GM06990 (cell line): ENCODE results near the gene NUP93.

Experiments
- DNase-seq: peaks from one replicate; pipeline ENCODE4 v3.0.0-alpha.2; 2011; ENCODE audit not compliant: insufficient read length; ENCODE audit errors: extremely low read depth
- H3K27me3 ChIP-seq: replicated peaks from 2 replicates; pipeline ENCODE4 v1.6.0; 2011; ENCODE audit warnings: low read length; ENCODE audit not compliant: control insufficient read depth, insufficient read depth
- H3K36me3 ChIP-seq: 2 replicates; pipeline ENCODE4 v1.5.1; 2011; ENCODE audit warnings: low read length; ENCODE audit not compliant: control insufficient read depth, insufficient read depth
- H3K4me3 ChIP-seq: replicated peaks from 2 replicates; pipeline ENCODE4 v1.5.1; 2011; ENCODE audit warnings: low read depth, mild to moderate bottlenecking, control low read depth, low read length
- CTCF ChIP-seq: IDR thresholded peaks from 2 replicates; pipeline ENCODE4 v1.5.1; 2011; ENCODE audit warnings: low read length, control low read depth, mild to moderate bottlenecking, inconsistent platforms; ENCODE audit not compliant: insufficient read depth, poor library complexity, severe bottlenecking

NUP93 gene

GRCh38 chr16:56691885-56692284 lies 38.0 kb upstream of the NUP93 start:
- DNase-seq, result no peak
- Histone ChIP-seq H3K36me3 (no peaks in the 10 kb centered on the region), H3K4me3 (no peak overlapping the region), H3K27me3 (no peaks in the 10 kb centered on the region; the same call in none of the 2 replicates)
- TF ChIP-seq CTCF, result no peak

GRCh38 chr16:56695246-56695645 lies 34.7 kb upstream of the NUP93 start:
- no peak for TF ChIP-seq CTCF
- Histone ChIP-seq H3K27me3 (no peaks in the 10 kb centered on the region; the same call in 1 of the 2 replicates), H3K4me3 (no peak overlapping the region), H3K36me3 (no peaks in the 10 kb centered on the region)
- DNase-seq, result no peak

- Histone ChIP-seq H3K4me3 (no peak overlapping the region), H3K27me3 (no peaks in the 10 kb centered on the region; the same call in 1 of the 2 replicates), H3K36me3 (no peaks in the 10 kb centered on the region)
- no peak for TF ChIP-seq CTCF
- no peak for DNase-seq
Observed at GRCh38 chr16:56697456-56698155, 32.3 kb upstream of the NUP93 start.

- TF ChIP-seq CTCF, result no peak
Observed at GRCh38 chr16:56700195-56700594, 29.7 kb upstream of the NUP93 start.

GRCh38 chr16:56700631-56701030 lies 29.3 kb upstream of the NUP93 start:
- Histone ChIP-seq H3K4me3 (no peak overlapping the region), H3K27me3 (no peaks in the 10 kb centered on the region; the same call in 1 of the 2 replicates), H3K36me3 (no peaks in the 10 kb centered on the region)
- TF ChIP-seq CTCF, result no peak
- no peak for DNase-seq

More at GRCh38 chr16:56700195-56700594, 29.7 kb upstream of the NUP93 start:
- Histone ChIP-seq H3K36me3 (no peaks in the 10 kb centered on the region), H3K4me3 (no peak overlapping the region), H3K27me3 (no peaks in the 10 kb centered on the region; the same call in 1 of the 2 replicates)
- DNase-seq, result no peak
